Astrocyte of the hippocampus (primary cell): ENCODE data around the gene L3MBTL3.
"Not testable (repeated sequence)": the region's sequence is repeated elsewhere in the genome, so short reads cannot be mapped to it uniquely, and the experiment has no call there.

Experiments used
- DNase-seq: peaks from one replicate; pipeline ENCODE4 v3.0.0; 2011; ENCODE audit warnings: low read depth, low spot score

The L3MBTL3 gene

DNA sequence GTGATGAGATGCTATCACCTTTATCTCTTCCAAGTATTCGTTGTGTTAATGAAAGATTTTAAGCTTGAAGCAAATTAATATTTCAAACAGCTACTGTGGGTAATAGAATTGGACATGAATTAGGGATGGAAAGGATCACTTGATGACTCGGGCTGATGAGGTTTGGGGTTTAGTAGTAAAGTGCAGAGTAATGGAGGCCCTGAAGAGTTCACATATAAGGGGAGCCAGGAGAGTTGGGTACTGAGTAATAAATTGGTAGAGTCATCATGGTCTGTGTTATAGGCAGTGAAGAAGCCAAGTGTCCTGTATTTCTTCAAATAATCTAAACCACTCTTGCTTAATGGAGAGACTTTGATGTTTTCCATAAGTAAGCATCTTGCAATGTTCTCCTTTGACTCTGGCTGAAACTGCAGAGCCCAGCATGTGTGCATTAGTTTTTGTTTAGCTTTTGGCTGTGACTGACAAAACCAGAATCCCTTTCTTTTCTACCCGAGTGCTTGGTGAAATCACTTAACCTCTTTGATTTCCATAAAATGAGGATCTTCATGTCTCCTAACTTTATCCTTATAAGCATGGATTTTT is 57.6 kb downstream of the L3MBTL3 start:
- no peak for DNase-seq

DNA sequence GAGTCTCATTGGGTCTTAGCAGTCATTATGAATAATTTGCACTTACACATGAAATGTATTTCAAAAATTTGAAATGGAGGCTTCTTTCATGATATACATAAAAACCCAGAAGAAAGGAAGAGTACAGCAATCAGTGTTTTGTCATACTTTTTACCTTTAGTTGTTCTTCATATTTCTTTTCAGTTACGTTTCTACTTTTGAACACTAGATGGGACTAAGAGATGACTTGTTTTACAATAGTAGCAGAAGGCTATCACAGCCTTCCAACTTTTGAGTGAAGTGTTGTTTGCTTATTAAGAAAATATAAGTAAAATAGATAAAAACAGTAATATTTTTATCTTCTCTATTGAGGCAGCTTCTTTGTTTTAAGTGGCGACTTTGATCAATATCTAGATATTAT is 58.1 kb downstream of the L3MBTL3 start:
- DNase-seq, result no peak

DNA sequence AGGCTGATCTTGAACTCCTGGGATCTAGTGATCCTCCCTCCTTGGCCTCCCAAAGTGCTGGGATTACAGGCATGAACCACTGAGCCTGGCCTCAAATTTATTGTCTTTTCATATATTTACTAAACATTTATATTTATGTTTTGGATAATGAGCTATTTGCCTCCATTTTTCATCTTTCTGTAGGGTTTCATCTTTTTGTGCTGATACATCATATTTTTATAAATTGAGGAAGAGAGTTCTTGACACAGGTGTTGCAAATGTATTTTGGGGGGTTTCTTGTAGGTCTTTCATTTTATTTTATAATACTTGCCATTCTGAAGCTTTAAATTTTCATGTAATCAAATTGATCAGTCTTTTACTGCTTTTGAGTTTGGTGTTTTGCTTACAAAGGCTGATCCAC is 72.4 kb downstream of the L3MBTL3 start:
- no peak for DNase-seq

DNA sequence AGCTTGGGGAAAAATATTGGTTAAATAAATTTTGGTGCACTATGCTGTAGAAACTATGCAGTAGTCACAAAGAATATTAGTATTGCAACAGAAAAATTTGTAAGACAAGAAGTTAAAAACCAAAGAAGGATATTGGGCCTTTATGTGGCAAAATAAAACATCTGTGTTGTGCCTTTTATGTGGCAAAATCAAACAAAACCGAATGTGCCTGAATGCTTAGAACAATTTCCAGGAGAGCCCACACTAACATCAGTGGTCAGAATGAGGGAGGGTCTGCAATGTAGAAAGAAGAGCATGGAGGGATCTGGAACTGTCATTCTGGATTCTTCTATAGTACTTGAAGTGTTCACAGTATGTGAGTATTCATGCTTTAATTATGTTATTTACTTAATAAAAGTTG is 75.2 kb downstream of the L3MBTL3 start:
- no peak for DNase-seq

DNA sequence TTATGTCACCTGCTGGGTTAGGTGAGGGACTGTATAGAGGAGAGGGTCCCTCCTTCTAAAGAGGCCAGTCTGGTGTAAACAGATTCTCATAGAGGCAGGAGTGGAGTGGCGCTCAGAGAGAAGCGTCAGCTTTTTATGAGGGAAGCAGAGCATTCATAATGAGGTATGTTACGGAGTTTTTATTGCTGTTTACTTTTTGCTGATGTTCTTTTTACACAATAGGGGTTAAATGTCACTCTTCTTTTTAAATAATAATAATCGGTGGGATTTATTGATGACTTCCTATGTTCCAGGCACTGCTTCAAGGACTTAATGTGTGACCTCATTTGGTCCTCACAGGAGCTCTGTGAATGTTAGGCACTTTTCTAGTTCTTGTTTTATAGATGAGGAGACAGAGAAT is 79.9 kb downstream of the L3MBTL3 start:
- no peak for DNase-seq

DNA sequence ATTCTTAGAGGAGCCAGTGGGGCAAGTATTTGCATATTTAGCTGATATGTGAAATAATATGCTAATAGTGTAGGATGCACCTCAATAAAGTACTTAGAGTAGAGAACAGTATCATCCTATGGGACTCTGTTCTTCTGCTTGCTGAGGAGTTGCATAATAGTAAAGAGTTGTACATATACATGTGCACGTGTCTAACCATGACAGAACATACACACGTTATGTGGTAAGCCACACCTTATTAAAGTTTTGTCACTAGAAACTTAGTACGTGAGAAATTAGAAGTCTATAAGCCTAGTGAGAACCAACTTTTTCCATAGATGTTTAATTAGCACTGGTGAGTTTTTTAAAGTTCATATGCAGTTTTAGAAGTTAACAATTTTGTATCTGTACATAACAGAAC is 80.7 kb downstream of the L3MBTL3 start:
- DNase-seq, result no peak

DNA sequence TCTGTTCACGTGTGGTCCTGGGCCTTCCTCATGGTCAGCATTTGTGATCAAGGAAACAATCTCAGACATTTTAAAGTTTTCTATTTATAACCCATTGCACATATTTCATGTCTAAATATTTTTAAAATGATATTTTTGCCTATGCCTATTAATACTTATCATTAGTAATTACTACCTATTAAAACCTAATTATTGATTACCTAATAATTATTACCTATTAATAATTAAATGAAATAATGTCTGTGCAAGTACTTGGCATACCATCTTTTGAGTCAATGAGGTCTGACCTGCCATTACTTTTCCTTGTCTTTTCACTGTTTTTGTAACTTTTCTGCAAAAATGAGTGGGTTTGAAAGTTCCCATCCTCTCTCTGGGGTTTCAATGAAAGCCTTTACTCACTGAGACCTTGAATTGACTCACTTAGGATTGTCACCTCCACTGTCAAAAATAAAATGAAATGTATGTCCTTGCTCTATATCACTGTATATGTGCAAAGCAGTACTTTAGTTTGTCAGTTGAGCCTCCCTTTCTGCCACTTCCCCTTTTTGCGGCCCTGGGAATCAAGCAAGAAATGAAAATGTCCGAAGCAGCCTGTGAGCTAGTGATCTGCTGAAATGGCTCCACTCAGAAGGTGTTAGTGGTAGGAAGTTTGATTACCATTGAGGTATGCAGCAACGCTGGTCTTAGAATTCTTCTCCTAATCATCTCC is 87.8 kb downstream of the L3MBTL3 start:
- DNase-seq, result no peak

DNA sequence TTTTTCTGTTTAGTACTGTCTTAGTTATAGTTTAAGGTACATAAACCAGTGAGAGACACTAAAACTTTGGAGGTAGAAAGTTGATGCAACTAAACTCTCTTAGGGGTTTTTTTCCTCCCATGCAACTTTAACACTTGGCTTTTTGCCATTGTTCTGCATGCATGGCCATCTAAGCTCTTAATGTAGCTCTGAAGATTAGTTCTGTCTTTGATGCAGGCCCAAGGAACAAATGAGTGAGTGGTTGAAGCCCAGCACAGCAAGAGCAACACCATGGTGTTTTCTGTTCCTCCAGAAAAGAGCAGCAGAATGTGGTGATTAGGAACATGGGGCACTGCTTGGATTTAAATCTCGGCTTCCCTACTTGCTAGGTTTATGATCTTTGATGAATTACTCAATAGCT is 89.3 kb downstream of the L3MBTL3 start:
- DNase-seq, result peak; percentile 5

DNA sequence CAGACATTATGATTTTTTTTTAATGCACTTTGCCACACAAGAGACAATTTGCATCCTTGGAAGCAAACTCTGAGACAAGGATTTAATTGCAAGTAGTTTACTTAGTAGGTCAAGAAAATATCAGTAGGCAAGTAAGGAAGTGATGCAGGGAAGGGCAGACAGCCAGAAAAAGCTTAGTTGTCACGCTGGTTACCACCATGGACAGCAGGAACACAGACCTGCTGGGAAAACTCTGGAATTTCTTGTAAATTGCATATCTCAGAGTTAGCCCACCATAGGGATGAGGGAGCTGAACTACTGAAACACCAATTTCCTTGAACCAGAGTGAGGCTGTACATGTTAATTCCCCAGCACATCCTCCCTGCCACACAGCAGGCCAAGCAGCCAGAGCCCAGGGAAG is 92.7 kb downstream of the L3MBTL3 start:
- DNase-seq, result no peak

DNA sequence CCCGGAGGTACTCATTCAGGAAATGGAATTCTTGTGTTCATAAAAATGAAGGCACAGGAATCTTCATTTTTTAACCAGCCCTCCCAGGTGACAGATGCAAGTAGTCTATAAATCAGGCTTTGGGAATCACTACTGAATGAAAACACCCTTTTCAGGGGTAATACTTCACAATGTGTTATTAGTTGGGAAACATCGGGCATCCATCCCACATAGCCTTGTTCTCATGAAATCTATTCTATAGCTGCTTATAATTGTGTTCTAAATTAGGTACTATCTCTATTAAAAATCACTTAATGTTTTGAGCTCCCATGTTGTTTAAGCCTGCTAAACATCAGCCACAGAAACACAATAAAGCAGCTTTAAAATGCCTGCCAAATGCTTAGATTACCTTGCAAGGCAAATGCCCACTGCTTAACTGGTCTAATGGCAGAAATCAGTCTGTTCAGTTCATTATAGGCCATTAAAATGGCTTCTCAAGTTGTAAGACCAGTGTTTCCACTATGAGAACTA is 94.9 kb downstream of the L3MBTL3 start:
- DNase-seq, result no peak

DNA sequence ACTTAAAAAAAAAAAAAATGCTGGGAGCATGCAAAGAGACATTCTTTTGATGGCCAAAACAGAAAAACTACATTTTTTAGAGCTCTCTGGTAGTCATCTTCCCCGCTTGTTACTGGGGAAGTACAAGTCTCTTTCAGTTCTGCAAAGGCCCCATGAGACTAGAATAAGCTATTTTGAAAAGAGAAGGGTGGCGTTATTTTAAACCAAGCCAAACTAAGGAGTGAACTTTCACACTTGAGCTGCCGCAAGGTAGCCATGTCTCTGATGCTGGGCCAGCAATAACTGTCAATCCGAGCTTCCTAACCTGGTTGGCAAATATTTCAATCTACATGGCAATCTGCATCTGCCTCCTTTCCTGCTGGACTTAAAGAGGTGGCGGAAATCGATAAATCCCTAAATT is 96.7 kb downstream of the L3MBTL3 start:
- no peak for DNase-seq

DNA sequence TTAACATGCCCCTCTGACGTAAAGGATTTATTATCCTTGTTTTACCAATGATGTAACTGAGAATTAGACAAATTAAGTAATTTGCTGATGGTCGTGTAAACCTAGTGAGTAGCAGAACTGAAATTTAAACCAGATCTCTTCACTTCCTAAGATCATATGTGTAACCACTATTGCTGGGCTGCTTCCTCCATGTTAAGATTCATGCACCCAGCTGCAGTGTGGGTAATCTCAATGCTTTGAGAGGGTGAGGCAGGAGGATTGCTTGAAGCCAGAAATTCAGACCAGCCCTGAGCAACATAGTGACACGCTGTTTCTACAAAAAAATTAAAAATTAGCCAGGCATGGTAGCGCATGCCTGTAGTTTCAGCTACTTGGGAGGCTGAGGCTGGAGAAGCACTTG is 97.9 kb downstream of the L3MBTL3 start:
- no peak for DNase-seq

DNA sequence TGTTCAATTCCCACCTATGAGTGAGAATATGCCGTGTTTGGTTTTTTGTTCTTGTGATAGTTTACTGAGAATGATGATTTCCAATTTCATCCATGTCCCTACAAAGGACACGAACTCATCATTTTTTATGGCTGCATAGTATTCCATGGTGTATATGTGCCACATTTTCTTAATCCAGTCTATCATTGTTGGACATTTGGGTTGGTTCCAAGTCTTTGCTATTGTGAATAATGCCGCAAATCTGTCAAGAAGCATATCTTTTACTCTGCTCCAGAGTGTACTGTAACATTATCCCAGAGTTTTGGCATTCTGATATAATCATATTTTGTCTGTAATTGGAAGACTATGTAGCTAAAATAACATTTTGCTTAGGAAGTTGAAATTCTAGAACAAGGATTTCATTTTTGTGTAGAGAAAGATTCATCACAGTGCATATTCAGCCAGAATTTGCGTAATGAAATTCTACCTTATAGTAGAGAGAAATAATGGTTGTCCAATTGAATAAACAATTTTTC is 98.9 kb downstream of the L3MBTL3 start:
- DNase-seq, result not testable (repeated sequence)

DNA sequence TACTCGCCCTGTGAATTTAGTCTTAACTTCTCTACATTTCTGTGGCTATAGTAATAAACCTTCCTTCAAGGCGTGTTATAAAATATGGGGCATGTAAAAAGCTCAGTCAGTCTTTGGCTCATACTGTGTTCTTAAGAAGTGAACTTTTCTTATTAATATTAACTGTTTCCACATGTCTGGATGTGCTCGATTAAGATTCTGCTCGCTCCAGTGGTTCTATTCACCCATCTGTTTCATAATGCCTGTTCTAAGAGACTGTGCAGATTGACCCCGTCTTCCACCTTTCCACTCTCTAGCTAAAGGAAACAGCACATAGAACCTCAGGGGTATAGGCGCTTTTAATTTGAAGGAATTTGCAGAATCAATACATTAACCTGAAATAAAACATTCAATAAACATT is 99.9 kb downstream of the L3MBTL3 start:
- DNase-seq, result no peak

DNA sequence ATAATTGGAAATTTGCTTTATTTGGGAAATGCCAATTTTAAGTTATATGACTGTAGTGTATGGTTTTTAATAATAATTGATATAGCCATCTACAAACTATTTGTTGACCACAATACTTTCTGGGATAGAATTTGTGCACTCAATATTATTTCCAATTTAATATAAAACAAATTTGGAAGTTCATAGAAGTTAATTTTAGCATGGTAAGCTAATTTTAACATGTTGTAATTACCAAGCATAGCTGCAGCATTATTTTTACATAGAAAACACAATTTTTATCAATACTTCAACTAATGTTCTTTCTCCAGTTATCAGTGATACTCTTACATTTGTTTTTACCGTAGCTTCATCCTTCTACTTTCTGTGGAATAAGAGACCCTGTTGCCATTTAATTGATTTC is 100.8 kb downstream of the L3MBTL3 start:
- DNase-seq, result no peak

DNA sequence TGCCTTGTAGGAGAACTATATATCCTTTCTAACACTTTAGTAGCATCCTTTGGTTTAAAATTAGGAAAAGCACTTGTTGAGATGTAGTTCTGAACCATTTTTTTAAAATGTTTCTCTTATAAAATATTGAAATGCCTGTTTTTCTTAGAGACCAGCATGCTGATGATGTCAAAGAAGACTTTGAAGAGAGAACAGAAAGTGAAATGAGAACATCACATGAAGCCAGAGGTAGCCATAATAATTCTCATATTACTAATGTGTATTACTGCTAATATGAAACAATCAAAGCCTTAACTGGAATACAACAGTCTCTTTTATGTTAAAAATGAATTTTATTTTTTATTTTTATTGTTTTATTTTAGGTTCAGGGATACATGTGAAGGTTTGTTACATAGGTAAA is 102.3 kb downstream of the L3MBTL3 start:
- DNase-seq, result no peak

DNA sequence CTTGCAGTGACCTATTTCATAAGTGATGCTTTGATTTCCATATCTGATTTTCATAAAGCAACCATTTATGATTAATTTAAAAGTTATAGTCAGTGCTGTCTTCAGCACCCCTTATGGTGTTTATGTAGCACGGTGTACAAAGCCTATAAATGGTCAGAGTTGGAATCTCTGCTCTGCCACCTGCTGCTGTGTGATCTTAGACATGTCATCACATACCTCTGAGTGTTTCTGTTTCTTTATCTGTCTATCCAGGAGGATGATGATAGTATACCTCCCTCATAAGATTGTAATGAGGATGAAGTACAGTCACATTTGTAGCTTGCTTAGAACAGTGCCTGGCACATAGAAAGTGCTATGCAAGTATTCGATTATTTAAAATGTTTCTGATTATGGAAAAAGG is 103.9 kb downstream of the L3MBTL3 start:
- DNase-seq, result no peak

DNA sequence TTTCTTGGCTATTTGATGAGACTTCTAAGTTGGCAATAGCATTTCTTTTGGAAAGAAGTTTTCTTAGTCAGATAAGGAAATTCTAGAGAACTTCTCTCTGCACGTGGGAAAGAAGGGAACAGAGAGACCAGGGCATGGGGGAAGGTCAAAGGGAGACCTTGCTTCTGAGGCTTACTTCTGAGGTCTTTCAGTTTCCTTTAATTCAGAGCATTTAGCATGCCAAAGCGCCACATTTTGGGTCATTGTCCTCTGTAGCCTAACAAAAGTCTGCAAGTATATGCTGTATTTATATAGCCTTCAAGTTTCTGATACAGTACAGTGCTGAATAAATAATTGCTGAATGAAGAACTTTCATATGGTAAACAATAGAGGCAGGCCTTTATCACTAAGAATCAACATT is 108.8 kb downstream of the L3MBTL3 start:
- no peak for DNase-seq

DNA sequence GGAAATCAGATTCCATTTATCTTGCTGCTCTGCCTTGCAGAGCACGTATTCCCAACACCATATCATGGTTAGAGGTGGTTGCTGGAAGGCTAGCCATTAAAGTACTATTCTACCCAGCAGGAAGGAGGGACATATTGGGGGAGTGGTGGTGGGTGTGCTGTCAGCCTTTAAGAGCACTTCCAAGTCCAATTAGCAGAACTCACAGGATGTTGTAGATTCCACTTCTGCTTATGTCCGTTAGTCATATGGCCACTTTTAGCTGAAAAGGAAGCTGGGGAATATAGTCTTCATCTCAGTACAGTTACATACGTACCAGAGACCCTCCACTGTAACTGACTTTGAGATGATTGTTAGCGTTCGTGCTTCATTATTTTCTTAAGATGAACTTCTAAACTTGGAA is 109.9 kb downstream of the L3MBTL3 start:
- DNase-seq, result no peak

DNA sequence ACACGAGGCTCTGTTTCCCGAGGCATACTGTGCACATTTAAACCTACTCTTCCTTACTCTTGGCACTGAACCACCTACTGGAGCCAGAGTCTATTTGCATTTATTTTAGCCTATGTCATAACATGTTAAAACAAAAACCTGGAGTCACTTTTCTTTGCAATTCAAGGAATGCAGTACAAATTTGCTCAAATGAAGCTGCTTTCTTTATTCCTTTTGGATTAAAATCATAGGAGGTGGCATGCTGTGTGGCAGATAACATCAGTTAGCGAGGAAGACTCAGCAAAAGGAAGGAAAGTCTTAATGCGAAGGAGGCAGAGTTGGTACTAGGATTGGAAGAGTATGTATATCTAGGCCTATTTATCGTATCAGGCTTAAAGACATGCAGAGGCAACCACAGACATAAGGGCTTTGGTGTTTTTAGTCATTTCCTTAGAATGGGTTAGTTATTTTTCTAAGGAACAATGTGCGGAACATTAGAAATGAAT is 111.4 kb downstream of the L3MBTL3 start:
- peak; percentile 28 for DNase-seq

DNA sequence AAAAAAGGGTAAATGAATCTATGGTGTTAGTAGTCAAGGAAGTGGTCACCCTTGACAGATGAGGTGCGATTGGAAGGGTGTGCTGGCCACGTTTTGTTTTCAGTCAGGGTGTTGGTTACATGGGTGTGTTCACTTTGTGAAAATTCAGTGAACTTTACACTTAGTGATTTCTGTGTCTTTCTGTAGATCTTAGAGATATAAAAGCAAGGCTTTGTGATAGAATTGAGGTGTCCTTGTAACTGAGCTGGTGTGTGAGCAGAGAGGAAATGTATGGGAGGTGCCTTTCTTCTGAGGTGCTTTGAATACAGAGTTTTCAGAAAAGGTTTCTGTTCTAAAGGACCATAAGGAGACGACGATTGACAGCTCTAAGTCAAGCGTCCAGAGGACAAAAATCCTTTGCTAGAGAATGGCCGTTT is 113.9 kb downstream of the L3MBTL3 start:
- no peak for DNase-seq

DNA sequence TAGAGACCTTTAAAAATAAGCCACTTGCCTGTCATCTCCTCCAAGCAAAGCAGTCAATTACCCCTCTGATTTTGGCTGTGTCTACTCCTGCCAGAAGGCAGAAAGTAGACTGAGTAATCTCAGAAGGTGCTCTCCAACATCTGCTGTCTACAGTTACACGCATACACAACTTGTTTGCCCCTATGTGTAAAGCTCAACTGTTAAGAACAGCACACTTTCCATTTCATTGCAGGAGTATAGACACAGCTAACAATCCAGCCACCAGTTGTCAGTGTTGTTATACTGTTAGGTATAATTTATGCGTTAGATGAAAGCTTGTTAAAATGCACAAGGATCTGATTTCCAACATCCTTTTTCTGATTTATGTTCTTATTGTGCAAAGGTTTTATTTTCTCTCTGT is 116.2 kb downstream of the L3MBTL3 start:
- DNase-seq, result no peak

DNA sequence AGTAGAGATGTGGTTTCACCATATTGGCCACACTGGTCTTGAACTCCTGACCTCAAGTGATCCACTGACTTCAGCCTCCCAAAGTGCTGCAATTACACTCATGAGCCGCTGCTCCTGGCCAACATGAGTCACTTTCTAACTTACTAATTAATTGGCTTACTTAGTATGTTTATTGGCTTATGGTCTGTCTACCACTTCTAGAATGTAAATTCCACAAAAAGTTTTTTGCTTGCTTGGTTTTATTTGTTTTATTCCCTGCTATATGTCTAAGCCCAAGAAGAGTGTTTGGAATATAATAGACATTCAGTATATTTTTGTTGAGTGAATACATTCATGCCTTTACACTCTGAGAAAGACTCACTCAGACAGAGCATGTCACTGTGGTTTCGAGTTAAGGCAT is 118.4 kb downstream of the L3MBTL3 start:
- DNase-seq, result no peak
